Measurements from ENCODE around the gene AGPAT3. TPM values are rescaled to one million over a fixed set of nuclear protein-coding genes. Genes with fewer than 3 reads are reported as not detected.

Gene AGPAT3
- total and polyA plus RNA-seq, 8 donors = 9.9 to 83.1 (median 36.7) TPM

DNA sequence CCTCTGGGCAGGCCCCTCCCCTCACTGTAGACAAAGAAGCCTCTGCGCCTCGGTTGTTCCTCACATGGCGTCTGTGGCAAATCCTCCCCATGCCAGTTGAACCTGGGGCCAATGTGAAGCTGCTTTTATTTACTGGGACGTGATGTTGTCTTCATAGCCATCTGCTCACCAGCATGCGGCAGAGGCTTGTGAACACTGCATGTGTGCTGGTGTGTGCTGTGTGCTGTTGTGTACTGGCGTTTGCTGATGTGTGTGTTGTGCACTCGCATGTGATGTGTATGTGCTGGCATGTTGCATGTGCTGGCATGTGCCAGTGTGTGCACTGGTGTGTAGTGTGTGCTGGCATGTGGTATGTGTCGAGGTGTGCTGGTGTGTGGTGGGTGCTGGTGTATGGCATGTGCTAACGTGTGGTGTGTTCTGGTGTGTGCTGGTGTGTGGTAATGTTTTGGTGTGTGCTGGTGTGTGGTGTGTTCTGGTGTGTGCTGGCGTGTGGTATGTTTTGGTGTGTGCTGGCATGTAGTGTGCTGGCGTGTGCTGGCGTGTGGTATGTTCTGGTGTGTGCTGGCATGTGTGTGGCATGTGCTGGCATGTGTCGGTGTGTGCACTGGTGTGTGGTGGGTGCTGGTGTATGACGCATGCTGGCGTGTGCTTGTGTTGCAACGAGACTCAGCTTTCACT lies 109.9 kb downstream of the AGPAT3 start:
- no peaks in the 10 kb centered on the region for H3K9me3 ChIP-seq
- H3K4me3 ChIP-seq = no peak overlapping the region
- TF ChIP-seq POLR2AphosphoS5 (IDR thresholded peaks at IDR 0.05) (no peak), POLR2A (IDR thresholded peaks at IDR 0.05) (peak in 1 of 4 donors; percentile 91)
- TF ChIP-seq, protein P1, sequence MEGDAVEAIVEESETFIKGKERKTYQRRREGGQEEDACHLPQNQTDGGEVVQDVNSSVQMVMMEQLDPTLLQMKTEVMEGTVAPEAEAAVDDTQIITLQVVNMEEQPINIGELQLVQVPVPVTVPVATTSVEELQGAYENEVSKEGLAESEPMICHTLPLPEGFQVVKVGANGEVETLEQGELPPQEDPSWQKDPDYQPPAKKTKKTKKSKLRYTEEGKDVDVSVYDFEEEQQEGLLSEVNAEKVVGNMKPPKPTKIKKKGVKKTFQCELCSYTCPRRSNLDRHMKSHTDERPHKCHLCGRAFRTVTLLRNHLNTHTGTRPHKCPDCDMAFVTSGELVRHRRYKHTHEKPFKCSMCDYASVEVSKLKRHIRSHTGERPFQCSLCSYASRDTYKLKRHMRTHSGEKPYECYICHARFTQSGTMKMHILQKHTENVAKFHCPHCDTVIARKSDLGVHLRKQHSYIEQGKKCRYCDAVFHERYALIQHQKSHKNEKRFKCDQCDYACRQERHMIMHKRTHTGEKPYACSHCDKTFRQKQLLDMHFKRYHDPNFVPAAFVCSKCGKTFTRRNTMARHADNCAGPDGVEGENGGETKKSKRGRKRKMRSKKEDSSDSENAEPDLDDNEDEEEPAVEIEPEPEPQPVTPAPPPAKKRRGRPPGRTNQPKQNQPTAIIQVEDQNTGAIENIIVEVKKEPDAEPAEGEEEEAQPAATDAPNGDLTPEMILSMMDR (IDR thresholded peaks at IDR 0.05) = no peak
- H3K36me3 ChIP-seq = peaks cover 30 to 61% (median 58%) of the 10 kb centered on the region in 4 donors
- intact Hi-C loops (cut with DNase I; ENCODE audit: low total_unique reads) = no loop called here
- no peak overlapping the region for H3K27ac ChIP-seq
- DNase-seq = peak in 1 of 2 donors; percentile 33
- H3K4me1 ChIP-seq = peaks cover 8 to 28% (median 26%) of the 10 kb centered on the region in 4 donors
- 79 to 89% (median 82%) methylated on average over 14 to 16 of the region's 16 CpGs for WGBS, 5 donors
- H3K27me3 ChIP-seq = no peaks in the 10 kb centered on the region

DNA sequence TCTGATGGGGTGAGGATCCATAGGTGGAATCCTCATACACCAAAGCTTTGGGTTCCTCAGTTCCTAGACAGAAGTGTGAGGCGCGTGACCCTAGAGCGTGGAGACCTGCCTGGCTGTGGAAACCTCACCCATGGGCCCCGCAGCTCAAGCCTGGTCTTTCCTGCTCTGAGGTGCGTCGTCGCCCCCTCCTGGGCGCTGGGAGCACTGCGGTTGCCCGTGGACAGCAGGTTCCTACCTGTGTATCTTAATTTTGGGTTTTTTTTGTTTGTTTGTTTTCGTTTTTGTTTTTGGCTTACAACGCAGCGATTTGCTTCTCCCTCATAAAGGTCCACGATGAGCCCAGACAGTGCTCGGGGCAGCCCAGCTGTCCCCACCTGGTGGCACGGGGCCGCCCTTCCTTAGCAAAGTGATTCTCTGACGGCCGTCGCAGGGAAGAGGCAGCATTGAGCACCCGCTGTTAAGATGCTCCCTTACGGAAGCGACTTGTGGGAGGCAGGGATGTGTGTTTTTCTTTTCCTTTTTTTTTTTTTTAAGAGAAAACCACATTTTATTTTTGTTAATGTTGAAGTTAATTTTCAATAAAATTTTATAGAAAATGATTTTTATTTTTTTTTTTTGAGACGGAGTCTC lies 110.6 kb downstream of the AGPAT3 start:
- Histone ChIP-seq H3K4me1 (peaks cover 8 to 28% (median 26%) of the 10 kb centered on the region in 4 donors), H3K9me3 (no peaks in the 10 kb centered on the region), H3K36me3 (peaks cover 26 to 61% (median 55%) of the 10 kb centered on the region in 4 donors), H3K27ac (no peak overlapping the region), H3K27me3 (no peaks in the 10 kb centered on the region), H3K4me3 (no peak overlapping the region)
- intact Hi-C loops (cut with DNase I; ENCODE audit: low total_unique reads) = no loop called here
- DNase-seq = peak; percentile 86 to 92
- TF ChIP-seq EP300 (IDR thresholded peaks at IDR 0.05) = no peak
- peak in 1 of 3 donors; percentile 60 for TF ChIP-seq POLR2AphosphoS5 (IDR thresholded peaks at IDR 0.05)
- TF ChIP-seq POLR2A (IDR thresholded peaks at IDR 0.05) = no peak
- TF ChIP-seq, protein P1 (IDR thresholded peaks at IDR 0.05) = peak in 5 of 7 experiments; percentile 90 to 95 (median 92)
- 23 to 31% (median 25%) methylated on average over 22 to 24 of the region's 24 CpGs for WGBS, 5 donors

DNA sequence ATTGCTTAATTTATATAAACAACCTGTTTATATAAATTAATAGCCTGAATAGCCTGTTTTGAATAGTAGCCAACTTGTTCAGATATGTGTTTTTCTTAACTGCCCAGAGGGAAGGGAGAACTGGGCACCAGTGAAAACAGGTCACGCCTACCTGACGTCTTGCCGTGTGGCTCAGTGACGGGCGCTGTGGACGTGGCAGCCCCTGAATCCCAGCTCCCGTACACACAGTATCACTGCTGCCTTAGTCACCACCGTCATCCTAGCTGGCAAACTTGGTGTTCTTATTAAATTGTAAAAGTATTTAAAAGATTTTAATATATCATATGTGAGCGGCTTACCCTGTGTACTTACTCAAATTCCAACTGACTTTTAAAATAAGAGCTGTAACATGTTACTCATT lies 111.6 kb downstream of the AGPAT3 start:
- peaks cover 25 to 61% (median 55%) of the 10 kb centered on the region in 4 donors for H3K36me3 ChIP-seq
- intact Hi-C loops (cut with DNase I; ENCODE audit: low total_unique reads) = no loop called here
- peak; percentile 72 to 84 for DNase-seq
- H3K27ac ChIP-seq = peak overlapping the region; percentile 68 to 77 (median 76)
- WGBS, 5 donors = 39 to 71% (median 53%) methylated on average over 9 of the region's 9 CpGs
- no peaks in the 10 kb centered on the region for H3K9me3 ChIP-seq
- H3K4me3 ChIP-seq = no peak overlapping the region
- peaks cover 8 to 28% (median 26%) of the 10 kb centered on the region in 4 donors for H3K4me1 ChIP-seq
- no peaks in the 10 kb centered on the region for H3K27me3 ChIP-seq
- TF ChIP-seq POLR2AphosphoS5 (IDR thresholded peaks at IDR 0.05) = peak in 1 of 3 donors; percentile 53
- TF ChIP-seq POLR2A (IDR thresholded peaks at IDR 0.05) = no peak

DNA sequence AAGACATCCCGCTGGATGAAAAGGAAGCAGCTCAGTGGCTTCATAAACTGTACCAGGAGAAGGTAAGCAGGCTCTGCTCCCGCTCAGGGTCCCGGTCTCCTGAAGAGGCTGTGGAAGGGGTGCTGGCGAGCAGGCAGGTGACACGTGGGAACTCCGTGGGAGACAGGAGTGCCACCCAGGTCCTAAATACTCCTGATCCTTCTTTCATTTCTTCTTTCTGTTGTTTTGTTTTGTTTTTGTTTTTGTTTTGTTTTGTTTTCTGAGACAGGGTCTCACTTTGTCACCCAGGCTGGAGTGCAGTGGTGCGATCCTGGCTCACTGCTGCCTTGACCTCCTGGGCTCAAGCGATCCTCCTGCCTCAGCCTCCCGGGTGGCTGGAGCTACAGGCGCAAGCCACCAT lies 113.0 kb downstream of the AGPAT3 start:
- Histone ChIP-seq H3K4me1 (peaks cover 0 to 19% (median 17%) of the 10 kb centered on the region in 4 donors), H3K27me3 (no peaks in the 10 kb centered on the region), H3K9me3 (no peaks in the 10 kb centered on the region), H3K4me3 (no peak overlapping the region), H3K36me3 (peaks cover 34 to 61% (median 56%) of the 10 kb centered on the region in 4 donors), H3K27ac (peak overlapping the region in 4 of 5 donors; percentile 70 to 77 (median 76))
- no peak for DNase-seq
- intact Hi-C loops (cut with DNase I; ENCODE audit: low total_unique reads) = no loop called here
- TF ChIP-seq POLR2A (IDR thresholded peaks at IDR 0.05) (no peak), EP300 (IDR thresholded peaks at IDR 0.05) (no peak), POLR2AphosphoS5 (IDR thresholded peaks at IDR 0.05) (no peak)
- TF ChIP-seq, protein P1 (IDR thresholded peaks at IDR 0.05) = no peak
- WGBS, 5 donors = 95 to 97% (median 96%) methylated on average over 10 of the region's 10 CpGs
